Glutamatergic neuron (in vitro differentiated cells): Measurements from ENCODE around the gene PDSS1. TPM values are rescaled to one million over a fixed set of nuclear protein-coding genes. Genes with fewer than 3 reads are reported as not detected.
"Not testable (repeated sequence)": the region's sequence is repeated elsewhere in the genome, so short reads cannot be mapped to it uniquely, and the experiment has no call there.

Experiments
- DNase-seq: peaks from one replicate; pipeline ENCODE4 v3.0.0; 2022
- H3K27ac Mint-ChIP-seq: one replicate; pipeline ENCODE4 v1.8.0; 2020; ENCODE audit warnings: mild to moderate bottlenecking, mixed read lengths, inconsistent platforms; ENCODE audit not compliant: unreplicated experiment
- H3K27me3 Mint-ChIP-seq: one replicate; pipeline ENCODE4 v1.8.0; 2020; ENCODE audit warnings: mild to moderate bottlenecking, moderate library complexity, mixed read lengths, inconsistent platforms; ENCODE audit not compliant: unreplicated experiment
- H3K36me3 Mint-ChIP-seq: one replicate; pipeline ENCODE4 v1.8.0; 2020; ENCODE audit warnings: mild to moderate bottlenecking, mixed read lengths, inconsistent platforms; ENCODE audit not compliant: unreplicated experiment
- H3K4me1 Mint-ChIP-seq: one replicate; pipeline ENCODE4 v1.8.0; 2020; ENCODE audit warnings: mild to moderate bottlenecking, low read depth, mixed read lengths, inconsistent platforms; ENCODE audit not compliant: unreplicated experiment
- H3K4me3 Mint-ChIP-seq: one replicate; pipeline ENCODE4 v1.8.0; 2020; ENCODE audit warnings: mild to moderate bottlenecking, mixed read lengths, inconsistent platforms; ENCODE audit not compliant: unreplicated experiment
- H3K9me3 Mint-ChIP-seq: one replicate; pipeline ENCODE4 v1.8.0; 2020; ENCODE audit warnings: mild to moderate bottlenecking, moderate library complexity, mixed read lengths, inconsistent platforms; ENCODE audit not compliant: unreplicated experiment
- CTCF ChIP-seq: fragments of 200-600 bp; sonication (generic); IDR thresholded peaks from one replicate; pipeline ENCODE4 v1.5.0; 2021; ENCODE audit not compliant: partially characterized antibody, unreplicated experiment
- total RNA-seq: library from RNA; stranded (reverse); fragmentation: NEBNext Ultra II Directional; extraction: Animal tissue kit (Norgen Biotek cat#: 25700); gene quantifications from one replicate; pipeline ENCODE4 v1.2.1, GENCODE V29; 2021; ENCODE audit not compliant: unreplicated experiment

The PDSS1 gene
- total RNA-seq, 1 donor from 2014 or later: 11.6 TPM

GRCh38 chr10:26690731-26691475, 6.6 kb upstream of the PDSS1 start:
- H3K9me3 Mint-ChIP-seq: no peaks in the 10 kb centered on the region
- no peaks in the 10 kb centered on the region for H3K36me3 Mint-ChIP-seq
- no peaks in the 10 kb centered on the region for H3K27me3 Mint-ChIP-seq
- DNase-seq: no peak
- TF ChIP-seq CTCF: no peak
- no peaks in the 10 kb centered on the region for H3K4me1 Mint-ChIP-seq
- no peak overlapping the region for H3K27ac Mint-ChIP-seq
- H3K4me3 Mint-ChIP-seq: no peak overlapping the region

GRCh38 chr10:26694536-26694935, 3.0 kb upstream of the PDSS1 start:
- H3K27ac Mint-ChIP-seq, H3K4me1 Mint-ChIP-seq, DNase-seq, H3K27me3 Mint-ChIP-seq, H3K4me3 Mint-ChIP-seq, H3K36me3 Mint-ChIP-seq: not testable (repeated sequence)
- peaks cover 11% of the 10 kb centered on the region for H3K9me3 Mint-ChIP-seq

GRCh38 chr10:26696786-26697162, 727 bp upstream of the PDSS1 start:
- peaks cover 7% of the 10 kb centered on the region for H3K4me1 Mint-ChIP-seq
- DNase-seq: no peak
- peaks cover 7% of the 10 kb centered on the region for H3K36me3 Mint-ChIP-seq
- peak overlapping the region; percentile 92 for H3K27ac Mint-ChIP-seq
- peak overlapping the region; percentile 96 for H3K4me3 Mint-ChIP-seq
- H3K27me3 Mint-ChIP-seq: peaks cover 9% of the 10 kb centered on the region
- no peak for TF ChIP-seq CTCF
- H3K9me3 Mint-ChIP-seq: peaks cover 13% of the 10 kb centered on the region

- Mint-ChIP-seq H3K4me1 (peaks cover 7% of the 10 kb centered on the region), H3K9me3 (peaks cover 13% of the 10 kb centered on the region), H3K27ac (peak overlapping the region; percentile 84), H3K27me3 (peaks cover 9% of the 10 kb centered on the region), H3K36me3 (peaks cover 7% of the 10 kb centered on the region), H3K4me3 (peak overlapping the region; percentile 99)
- DNase-seq: no peak
- TF ChIP-seq CTCF: no peak
These were observed 564 bp downstream of the PDSS1 start for GRCh38 chr10:26697922-26698608.

GRCh38 chr10:26698909-26699308, 1.4 kb downstream of the PDSS1 start:
- DNase-seq: no peak
- TF ChIP-seq CTCF: no peak
- H3K27me3 Mint-ChIP-seq: peaks cover 9% of the 10 kb centered on the region
- H3K4me1 Mint-ChIP-seq: peaks cover 7% of the 10 kb centered on the region
- no peak overlapping the region for H3K27ac Mint-ChIP-seq
- peaks cover 13% of the 10 kb centered on the region for H3K9me3 Mint-ChIP-seq
- peaks cover 7% of the 10 kb centered on the region for H3K36me3 Mint-ChIP-seq
- peak overlapping the region; percentile 99 for H3K4me3 Mint-ChIP-seq
